Epidermal melanocyte (primary cell): ENCODE data around the gene ORM1.

ENCODE experiments used
- DNase-seq: peaks from one replicate; pipeline ENCODE4 v3.0.0; 2011; ENCODE audit warnings: low spot score; ENCODE audit not compliant: insufficient read length

ORM1 gene

DNA sequence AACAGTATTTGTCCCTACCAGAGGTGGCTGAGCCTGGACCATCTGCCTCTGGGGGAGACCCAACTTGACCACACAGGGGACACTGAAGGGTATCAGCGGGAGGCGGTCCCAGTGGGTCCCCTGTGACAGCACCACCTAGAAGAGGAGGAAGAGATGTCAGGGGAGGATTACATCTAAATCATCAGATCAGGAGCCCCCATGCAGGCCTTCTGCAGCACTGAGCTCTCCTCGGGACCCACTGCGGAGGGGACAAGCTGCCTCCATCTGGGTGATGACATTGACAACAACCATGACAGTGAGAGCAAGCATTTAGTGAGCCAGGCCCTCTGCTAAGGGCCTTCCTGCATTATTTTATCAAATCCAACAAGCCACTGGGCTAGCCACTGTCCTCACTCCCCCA, 19.1 kb downstream of the ORM1 start:
- DNase-seq, result no peak

- DNase-seq, result peak; percentile 8
Observed at GRCh38 chr9:114342755-114343440, 20.0 kb downstream of the ORM1 start.

DNA sequence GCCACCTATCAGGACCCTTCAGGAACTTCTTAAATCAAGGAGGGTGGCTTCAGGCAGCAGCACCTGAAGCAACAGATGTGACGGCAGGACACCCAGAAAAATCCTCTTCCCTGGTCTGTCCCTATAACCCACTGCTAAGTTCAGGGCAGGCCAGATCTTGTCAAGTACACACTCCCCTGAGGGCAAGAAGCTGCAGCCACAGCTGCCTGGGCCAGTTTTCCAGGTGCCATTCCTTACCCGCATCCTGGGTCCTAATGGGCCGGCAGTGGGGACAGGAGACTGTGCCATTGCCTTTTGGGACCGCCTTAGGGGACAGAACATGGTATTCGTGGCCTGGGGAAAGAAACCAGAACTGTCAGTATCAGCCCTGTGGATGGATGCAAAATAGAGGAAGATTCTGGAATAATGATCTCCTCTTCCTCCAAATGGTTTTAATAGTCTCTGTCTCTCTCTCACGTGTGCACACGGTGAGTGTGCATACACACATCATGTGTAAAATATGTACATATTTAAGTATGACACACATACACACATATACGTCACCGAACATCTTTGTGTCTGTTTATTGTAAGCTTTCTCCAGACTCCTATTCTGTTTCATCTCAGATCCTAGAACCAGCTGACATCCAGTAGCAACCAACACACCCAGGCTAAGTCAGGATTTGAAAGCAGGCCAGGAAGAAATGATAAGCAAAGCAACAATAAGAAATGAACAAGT, 20.7 kb downstream of the ORM1 start:
- DNase-seq, result peak; percentile 8

GRCh38 chr9:114344188-114344566, 21.3 kb downstream of the ORM1 start:
- no peak for DNase-seq

DNA sequence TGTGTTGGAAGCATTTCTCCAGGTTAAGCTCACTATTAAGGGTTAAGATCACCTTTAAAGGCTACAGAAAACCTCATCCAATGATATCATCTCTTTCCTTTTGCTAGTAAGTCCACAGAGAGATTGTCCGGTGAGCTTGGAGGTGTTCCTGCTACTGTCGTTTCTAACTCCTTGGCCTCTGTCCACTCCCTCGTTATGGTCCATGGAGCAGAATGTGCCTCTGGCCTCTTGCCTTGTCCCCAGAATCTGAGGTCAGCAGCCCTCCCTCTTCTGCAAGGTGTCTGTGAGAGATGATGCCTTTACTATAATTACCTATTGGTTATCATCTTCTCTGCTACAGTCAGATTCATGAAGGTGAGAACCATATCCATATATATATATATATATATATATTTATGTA, 21.8 kb downstream of the ORM1 start:
- DNase-seq, result no peak

DNA sequence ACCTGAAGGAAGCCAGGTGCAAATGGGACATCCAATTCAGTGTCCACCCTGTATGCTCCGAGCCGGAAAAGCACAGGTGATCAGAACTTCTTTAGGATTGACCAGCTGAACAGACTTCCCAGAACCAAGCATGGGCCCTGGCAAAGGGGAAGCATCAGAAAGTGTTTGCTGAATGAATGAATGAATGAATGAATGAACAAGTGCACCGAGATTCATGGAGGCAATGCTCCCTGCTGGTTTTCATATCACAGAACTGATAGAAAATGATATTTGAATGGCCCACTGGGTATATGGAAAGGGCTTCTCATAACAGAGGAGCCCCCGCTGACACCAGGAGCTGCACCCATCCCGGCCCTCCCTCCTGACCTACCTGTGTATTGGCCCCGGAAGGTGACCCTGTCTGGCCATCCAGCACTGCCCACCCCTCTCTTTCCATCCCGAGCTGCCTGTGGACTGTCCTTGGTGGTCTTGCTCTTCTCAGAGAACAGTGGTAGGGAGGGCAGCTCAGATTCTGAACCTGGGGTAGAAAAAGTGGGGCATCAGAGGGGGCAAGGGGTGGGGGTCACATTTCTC, 22.7 kb downstream of the ORM1 start:
- peak; percentile 13 for DNase-seq

- no peak for DNase-seq
Observed at GRCh38 chr9:114346146-114346545, 23.2 kb downstream of the ORM1 start.

DNA sequence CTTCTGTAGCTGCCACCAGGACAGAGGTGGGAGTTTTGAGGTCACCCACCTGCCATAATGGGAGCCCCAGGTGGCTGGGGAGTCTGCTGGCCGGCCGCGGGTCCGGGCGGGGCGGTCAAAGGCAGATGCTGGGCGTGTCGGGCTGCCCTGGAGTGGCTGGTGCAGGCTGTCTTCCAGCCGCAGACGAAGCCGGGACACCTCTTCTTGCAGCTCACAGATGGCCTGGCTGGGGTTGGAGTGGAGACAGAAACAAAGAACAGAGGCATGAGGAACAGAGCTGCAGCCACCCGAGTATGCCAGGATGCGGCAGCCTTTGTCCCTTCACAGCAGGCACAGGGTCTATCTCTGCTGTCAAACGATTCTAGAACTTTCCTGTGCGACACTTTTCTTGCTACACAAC, 24.8 kb downstream of the ORM1 start:
- no peak for DNase-seq

GRCh38 chr9:114348261-114348905, 25.5 kb downstream of the ORM1 start:
- DNase-seq, result peak; percentile 12

DNA sequence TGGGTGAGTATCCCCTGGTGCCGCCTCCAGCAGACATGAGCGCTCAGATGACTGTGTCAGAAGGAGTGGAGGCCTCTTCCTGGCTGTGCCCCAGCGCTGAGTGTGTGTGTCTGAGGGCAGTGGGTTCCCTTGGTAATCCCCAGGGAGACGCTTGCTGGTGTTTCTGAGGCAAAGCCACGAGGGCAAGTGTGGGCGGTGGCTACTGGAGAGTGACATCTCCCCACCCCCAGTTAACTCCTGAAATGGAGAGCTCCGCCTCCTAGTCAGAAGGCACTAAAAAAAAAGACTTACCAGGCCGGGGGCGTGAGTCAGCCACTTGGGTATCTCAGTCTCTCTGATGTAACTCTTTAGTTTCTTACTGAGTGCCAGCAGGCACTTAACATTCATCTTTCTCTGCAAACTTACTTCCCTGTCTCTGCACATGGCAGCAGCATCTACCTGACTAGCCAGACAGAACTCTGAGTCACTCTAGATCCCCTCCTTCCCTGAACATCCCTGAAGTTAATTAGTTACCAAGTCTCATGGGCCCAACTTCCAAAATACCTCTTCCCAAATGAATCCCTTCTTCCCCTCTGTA, 26.1 kb downstream of the ORM1 start:
- DNase-seq, result peak; percentile 82

DNA sequence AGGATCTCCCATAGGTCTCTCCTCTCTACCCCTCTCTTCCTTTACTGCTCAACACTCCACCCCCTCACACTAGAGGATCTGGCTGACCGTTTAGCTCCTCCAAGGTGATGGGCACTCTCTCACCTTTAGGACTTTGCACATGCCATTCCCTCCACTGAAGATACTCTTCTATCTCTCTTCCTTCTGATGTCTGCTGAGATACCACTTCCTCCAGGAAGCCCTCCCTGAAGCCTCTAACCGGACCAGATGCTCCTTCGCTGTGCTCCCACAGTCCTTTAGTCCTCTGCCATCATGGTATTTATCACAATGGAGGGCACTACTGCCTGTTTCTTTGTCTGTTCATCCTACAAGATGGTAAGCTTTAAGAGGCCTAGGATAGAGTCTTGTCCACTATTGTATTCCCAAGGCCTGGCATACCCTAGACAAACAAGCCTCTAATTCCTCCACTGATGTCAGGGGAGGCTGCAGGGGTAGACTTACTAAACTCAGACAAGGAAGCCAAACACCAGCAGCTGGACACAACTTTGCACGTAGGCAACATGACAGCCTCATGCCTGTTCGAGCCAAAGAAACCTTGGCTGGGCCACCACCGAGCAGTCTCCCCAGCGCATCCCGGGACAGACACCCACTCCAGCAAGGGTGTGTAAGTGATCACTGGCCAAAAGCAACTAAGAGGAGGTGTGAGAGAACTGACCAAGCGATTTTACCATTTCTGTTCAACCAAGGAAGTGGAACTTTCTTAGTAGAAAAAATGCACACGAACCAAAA, 27.0 kb downstream of the ORM1 start:
- no peak for DNase-seq

DNA sequence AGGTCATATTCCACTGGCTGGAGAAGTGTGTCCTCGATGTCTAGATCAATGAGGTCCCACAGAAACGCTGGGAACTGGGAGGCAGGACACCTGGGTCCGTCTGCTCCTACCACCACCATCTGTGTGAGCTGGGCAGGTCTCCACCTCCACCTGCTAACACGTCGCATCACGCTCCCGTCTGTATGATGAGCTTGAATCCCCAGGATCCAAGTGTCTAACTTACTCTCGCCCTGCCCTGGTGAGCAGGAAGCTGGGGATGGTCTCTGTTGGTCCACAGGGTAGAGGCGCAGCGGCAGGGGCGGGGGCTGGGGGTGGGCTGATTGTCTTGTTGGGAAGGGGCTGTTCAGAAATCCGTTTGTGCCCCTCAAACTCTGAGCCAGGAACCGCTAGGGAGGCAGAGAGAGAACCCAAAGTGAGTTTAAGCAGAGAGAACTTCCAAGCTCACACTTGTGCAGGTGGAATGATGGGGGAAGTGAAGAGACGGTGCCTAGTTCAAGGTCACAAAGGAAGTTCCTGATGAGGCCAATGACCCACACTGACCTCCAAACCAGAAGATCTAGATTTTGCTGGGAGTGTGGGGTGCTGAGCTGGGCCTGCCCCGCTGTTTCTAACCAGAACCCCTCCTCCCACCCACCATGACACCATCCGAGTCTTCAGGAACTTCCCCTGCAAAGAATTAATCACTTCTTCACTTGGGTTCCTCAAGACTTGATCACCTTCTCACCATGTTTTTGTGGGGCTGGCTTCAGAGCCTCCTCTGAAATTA, 27.9 kb downstream of the ORM1 start:
- DNase-seq, result no peak

- DNase-seq, result no peak
Observed at GRCh38 chr9:114351932-114352331, 29.0 kb downstream of the ORM1 start.

DNA sequence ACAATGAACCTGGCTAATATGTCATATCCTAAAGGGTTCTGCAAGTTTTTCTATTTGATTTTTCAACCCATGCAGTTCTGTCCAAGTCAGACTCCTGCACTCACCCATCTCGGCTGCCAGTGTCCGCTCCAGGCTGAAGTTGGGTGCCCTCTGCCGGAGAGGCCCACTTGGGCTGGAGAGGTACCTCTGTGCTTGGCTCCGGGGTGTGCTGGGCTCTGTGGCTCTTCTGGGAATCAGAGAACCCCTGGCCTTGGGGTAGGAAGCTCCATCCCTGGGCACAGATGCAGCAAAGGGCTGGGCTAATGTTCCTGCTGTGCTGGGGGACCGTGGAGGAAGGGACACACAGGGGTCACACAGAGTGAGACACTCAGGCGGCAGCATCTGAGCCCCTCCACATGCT, 32.9 kb downstream of the ORM1 start:
- no peak for DNase-seq

GRCh38 chr9:114356792-114357191, 33.9 kb downstream of the ORM1 start:
- no peak for DNase-seq

- DNase-seq, result no peak
Observed at GRCh38 chr9:114357360-114357759, 34.5 kb downstream of the ORM1 start.

- DNase-seq, result no peak
Observed at GRCh38 chr9:114357911-114358328, 35.0 kb downstream of the ORM1 start.

DNA sequence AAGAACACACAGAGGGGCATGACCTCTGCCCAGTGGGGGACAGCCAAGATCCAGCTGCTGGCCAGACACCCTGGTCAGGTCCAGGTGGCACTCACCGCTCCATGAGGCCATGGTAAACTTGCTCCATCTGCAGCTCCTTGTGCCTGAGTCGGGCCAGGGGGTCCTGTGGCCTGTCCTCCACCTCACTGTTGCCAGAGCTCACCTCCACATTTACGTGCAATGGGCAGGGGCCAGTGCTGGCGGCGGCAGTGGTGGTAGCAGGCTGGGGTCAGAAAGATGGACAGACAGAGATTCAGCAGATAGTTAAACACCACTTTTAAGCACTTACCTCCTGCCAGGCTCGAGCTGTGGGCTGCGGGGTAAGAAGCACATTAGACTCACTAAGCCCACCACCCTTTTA, 36.9 kb downstream of the ORM1 start:
- no peak for DNase-seq

GRCh38 chr9:114361542-114361941, 38.6 kb downstream of the ORM1 start:
- DNase-seq, result no peak

DNA sequence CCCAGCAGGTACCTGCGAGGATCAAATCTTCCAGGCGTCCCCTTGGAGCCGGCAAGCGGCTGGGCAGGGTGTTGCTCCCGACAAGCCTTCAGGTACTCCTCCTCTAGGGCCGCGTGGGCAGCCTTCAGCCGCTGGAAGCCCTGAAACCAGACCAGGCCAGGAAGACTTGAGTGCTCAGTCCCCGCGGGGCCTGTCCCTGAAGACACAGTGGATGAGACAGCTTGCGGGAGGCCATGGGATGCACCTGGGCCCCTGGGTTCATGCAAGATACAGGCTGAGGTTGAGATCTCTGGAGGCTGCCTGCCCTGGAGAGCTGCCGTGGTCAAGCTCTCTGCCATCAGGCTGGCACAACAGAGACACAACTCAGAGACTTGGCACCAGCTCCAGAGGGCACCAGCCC, 39.5 kb downstream of the ORM1 start:
- DNase-seq, result no peak
